DND-41 (cell line): ENCODE results near the gene ABCB9.

Experiments used
- EZH2 ChIP-seq: IDR thresholded peaks from 3 replicates; pipeline ENCODE4 v1.6.1; 2012; ENCODE audit warnings: borderline replicate concordance, low read depth, mild to moderate bottlenecking, moderate library complexity, low read length, inconsistent platforms; ENCODE audit not compliant: severe bottlenecking
- TF ChIP-seq, protein P1 (sequence below): IDR thresholded peaks from 2 replicates; pipeline ENCODE4 v1.5.1; 2012; ENCODE audit warnings: borderline replicate concordance, low read length, moderate library complexity, mild to moderate bottlenecking; ENCODE audit not compliant: poor library complexity, severe bottlenecking; ENCODE audit errors: extremely low read depth

DNA sequence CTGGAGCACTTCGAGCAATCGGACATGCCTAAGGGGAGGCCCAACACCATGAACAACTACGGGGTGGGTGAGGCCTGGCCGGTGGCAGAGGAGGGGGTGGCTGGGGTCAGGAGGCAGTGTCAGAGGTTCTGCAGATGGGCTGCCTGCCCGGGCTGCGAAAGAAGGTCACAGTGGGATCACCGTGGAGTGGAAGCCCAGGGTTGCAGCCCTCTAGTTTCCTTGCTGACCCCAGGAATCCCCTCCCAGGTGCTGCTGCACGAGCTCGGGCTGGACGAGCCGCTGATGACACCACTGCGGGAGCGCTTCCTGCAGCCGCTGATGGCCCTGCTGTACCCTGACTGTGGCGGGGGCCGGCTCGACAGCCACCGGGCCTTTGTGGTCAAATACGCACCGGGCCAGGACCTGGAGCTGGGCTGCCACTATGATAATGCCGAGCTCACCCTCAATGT is 12.3 kb upstream of the ABCB9 start:
- TF ChIP-seq EZH2 = no peak
- TF ChIP-seq, protein P1, sequence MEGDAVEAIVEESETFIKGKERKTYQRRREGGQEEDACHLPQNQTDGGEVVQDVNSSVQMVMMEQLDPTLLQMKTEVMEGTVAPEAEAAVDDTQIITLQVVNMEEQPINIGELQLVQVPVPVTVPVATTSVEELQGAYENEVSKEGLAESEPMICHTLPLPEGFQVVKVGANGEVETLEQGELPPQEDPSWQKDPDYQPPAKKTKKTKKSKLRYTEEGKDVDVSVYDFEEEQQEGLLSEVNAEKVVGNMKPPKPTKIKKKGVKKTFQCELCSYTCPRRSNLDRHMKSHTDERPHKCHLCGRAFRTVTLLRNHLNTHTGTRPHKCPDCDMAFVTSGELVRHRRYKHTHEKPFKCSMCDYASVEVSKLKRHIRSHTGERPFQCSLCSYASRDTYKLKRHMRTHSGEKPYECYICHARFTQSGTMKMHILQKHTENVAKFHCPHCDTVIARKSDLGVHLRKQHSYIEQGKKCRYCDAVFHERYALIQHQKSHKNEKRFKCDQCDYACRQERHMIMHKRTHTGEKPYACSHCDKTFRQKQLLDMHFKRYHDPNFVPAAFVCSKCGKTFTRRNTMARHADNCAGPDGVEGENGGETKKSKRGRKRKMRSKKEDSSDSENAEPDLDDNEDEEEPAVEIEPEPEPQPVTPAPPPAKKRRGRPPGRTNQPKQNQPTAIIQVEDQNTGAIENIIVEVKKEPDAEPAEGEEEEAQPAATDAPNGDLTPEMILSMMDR = no peak
